ENCODE measurements around the gene EHF. TPM values are rescaled to one million over a fixed set of nuclear protein-coding genes. Genes with fewer than 3 reads are reported as not detected.

Gene EHF
- total RNA-seq, 1 donor from 2014 or later = 0.22 TPM

DNA sequence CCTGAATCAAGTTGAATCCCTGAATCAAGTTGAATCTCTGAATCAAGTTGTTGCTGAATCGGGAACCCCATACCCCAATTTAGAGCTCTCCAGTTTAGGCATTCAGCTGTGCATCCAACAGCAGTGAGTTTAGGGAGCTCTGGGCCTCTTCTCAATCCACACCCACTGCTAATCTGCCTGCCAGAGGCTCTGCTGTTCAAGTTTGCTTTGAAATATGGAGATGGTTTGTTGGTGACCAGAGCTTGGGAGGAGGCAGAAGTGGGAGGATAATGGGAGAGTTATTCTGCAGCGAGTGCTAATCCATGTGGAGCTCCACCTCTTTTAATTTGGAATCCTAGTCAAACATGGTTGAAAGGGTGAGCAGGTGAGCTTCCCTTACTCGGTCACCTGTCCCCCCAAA is 22.4 kb downstream of the EHF start:
- DNase-seq (ENCODE audit: low spot score) = no peak

DNA sequence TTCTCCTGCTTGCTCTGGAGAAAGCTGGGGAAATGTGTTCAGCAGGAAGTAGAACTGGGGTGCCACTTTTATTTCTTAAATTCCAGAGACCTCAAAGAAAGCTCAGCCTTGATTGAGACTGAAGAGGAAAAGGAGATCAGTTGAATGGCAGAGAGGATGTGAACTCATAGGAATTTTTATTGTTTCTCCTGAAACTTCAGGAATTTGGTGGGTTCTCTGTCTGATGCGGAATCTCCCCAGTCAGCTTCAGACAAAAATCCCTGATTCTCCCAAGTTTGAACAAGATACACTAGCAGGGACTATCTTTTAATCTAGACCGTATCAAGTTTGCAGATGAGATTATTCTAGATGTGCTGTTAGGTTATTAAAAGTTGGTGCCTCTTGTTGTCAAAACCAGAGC is 23.0 kb downstream of the EHF start:
- no peak for DNase-seq (ENCODE audit: low spot score)

DNA sequence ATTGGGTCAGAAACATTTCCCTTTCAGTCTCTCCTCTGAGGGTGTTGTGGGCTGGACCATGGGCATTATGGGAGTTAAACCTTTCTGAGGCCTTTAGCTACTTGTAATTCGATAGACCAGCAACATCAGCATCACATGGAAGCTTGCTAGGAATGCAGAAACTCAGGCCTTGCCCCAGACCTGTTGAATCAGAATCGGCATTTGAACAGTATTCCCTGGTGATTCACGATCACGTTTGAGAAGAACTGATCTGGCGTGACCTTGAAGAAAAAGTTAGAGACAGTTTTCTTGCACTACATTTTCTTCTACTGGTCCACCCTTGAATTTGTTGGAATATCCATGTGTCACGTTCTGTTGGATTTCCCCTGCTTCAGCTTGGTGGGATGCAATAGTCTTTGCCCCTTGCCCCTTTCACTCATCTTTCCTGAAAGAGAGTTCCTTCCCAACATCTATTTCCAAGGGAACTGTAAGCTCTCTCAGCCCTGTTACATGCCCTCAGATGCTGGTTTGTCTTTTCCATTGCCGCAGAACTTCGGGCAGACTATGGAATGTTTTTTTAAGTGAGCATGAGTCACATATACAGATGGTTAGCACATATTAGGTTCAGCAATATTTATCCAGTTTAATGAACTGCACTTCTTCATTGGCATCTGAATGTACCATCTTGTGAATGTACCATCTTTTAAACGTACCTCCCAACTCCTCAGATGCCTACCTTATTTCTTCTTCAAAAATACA is 23.9 kb downstream of the EHF start:
- no peak for DNase-seq (ENCODE audit: low spot score)

DNA sequence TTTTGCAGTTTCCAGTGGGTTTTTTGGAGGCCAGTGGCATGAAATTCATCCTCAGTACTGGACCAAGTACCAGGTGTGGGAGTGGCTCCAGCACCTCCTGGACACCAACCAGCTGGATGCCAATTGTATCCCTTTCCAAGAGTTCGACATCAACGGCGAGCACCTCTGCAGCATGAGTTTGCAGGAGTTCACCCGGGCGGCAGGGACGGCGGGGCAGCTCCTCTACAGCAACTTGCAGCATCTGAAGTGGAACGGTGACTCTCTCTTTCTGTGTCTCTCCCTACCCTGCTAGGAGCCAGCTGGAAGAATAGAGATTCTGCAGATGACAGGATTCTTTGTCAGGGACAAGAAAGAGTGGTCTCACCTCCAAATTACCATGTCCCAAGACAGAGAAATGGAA is 25.5 kb downstream of the EHF start:
- no peak for DNase-seq (ENCODE audit: low spot score)

DNA sequence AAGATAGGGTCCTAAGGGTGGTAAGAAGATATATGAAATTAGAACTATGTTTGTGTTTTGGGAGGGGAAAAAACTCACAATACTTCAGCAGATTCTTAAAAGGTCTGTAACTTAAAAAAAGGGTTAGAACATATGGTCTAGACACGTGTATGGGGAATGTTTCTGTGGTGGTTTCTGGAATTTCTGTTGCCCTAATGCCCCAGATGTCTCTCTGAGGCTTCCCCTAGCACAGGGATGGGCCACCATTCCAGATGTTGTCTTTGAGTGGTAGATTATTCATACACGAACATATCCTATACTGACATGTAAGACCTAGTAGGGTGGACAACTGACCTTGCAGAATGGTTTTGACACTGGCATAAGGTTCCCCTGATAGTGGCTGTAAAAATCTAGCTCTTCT is 26.2 kb downstream of the EHF start:
- DNase-seq (ENCODE audit: low spot score) = no peak

DNA sequence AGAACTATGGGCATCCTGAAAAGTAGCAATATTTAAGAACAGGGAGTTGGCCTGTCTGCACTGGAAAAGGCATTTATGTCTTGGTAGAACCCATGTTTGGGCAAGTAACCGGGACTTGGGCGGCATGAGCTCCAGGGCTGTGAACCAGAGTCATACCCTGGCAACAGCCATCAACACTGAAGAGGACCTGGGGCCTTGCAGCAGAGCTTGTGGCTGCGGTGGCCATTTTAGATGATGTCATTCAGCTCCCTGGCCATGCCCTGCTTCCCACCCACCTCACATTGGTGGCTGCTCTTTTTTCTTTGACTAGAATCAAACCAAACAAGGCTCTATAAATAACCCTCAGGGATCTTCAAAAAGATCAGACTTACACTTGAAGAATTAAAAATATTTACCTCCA is 26.6 kb downstream of the EHF start:
- no peak for DNase-seq (ENCODE audit: low spot score)

DNA sequence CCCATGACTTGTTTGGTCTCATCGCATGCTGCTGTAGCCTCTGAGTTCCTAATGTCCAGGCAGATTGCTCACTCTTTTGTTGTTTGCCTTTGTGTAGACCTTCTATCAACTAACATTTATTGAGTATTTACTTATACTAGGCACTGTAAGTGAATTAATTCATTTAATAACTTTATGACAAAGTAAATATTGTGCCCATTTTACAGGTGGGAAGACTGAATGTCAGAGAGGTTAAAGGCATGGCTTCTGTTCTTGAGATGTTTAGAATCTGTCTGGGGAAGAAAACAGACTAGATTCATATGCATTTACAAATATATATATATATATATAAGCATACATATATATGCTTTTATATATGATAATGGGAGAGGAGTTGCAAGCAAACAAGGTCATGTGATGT is 27.1 kb downstream of the EHF start:
- DNase-seq (ENCODE audit: low spot score) = no peak

DNA sequence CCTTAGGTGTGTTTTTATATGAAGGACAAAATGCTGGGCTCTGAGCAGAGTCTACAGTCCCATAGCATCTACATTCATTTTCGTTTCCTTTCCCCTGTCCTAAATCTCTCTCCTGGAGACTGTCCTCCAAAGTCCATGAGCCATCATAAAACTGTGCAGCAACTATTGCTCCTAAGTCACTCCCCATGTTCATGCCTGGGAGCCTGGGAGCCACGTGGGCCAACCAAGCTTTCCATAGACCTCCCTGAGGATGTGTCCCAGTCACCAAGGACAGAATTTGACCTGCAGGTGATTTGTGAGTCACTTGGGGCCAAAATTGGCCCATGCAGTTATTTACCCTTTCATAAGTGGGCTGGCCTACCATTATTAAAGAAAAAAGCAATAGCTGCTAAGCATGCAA is 28.7 kb downstream of the EHF start:
- DNase-seq (ENCODE audit: low spot score) = no peak

DNA sequence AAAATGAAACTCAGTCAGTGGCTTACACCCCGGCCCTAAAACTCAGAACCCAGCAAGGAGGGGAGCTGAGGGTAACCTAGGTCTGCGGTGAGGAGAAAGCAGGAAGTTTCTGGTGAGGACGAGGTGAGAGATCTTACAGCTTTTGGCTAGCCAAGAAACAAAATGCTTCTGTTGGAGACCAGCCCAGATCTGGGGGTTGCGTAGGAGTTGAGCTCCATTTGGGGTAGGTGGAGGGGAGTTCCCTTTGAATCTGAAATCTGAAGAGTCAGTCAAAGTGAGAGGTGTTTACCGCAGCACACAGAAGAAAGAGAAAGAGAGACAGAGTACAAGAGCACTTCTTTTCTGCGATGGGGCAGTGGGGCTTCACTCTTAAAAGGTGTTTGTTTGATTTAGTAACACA is 29.6 kb downstream of the EHF start:
- DNase-seq (ENCODE audit: low spot score) = no peak

DNA sequence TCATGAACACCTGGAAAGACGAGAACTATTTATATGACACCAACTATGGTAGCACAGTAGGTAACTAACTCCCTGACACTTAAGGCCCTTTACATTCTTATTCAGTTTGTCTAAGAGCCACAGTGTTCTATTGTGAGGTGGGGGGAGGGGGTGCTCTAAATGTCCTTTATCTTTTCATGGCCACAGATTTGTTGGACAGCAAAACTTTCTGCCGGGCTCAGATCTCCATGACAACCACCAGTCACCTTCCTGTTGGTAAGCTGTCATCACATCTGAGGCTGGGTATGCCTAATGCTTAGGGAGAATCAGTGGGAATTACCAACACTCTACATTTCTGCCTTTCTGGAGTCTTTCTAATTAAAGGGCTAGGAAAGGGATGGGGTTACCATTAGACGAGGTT is 30.7 kb downstream of the EHF start:
- no peak for DNase-seq (ENCODE audit: low spot score)

DNA sequence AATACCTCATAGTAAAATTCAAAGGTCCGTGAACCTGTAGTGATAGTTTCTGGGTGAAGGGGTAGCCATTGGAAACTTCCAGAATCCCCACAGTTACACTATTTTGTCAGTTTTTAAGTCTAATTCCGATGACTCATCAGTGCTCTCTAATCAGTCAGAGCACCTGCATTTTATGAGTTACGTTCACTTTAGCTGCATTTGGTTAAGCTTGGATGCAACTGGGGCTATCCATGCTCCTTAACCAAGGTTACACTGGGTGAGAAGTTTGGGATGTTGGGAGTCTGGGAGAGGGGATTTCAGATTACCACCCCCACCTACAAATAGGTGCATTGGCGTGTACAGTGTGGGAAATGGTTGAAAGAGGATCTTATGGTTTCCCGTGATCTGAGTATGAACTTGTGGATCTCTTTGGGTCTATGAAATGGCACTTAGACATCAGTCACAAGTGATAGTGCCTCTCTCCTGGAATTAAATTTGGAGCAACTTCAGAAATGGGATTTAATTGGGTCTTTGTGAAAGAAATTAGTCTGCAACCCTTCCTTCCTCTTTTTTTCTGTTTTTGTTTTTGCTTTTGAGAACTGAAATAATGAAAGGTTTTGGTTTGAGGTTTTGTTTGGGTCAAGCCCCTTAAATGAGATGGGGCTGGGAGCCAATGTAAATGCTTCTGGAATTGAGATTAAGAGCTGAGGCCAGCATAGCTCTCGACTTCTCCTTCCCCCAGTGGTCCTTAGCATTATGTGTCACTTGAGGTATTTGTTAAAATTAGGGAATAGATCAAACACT is 31.5 kb downstream of the EHF start:
- DNase-seq (ENCODE audit: low spot score) = no peak

DNA sequence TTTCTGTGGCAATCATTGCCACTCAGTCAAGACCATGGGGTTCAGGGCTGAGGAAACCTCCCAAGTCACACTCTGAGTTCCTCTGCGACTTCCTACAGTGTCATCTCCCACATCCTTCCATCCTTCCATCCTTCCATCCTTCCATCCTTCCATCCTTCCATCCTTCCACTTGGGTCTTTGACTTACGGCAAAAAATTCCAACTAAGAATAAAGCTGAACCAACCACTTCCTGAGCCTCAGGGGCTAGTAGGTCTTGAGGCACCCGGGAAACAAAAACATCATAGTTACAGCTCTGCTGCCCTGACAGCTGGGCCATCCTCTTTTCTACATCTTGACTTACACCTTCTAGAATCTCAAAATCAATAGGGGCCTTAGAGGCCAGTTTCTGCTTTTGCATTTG is 32.1 kb downstream of the EHF start:
- no peak for DNase-seq (ENCODE audit: low spot score)

DNA sequence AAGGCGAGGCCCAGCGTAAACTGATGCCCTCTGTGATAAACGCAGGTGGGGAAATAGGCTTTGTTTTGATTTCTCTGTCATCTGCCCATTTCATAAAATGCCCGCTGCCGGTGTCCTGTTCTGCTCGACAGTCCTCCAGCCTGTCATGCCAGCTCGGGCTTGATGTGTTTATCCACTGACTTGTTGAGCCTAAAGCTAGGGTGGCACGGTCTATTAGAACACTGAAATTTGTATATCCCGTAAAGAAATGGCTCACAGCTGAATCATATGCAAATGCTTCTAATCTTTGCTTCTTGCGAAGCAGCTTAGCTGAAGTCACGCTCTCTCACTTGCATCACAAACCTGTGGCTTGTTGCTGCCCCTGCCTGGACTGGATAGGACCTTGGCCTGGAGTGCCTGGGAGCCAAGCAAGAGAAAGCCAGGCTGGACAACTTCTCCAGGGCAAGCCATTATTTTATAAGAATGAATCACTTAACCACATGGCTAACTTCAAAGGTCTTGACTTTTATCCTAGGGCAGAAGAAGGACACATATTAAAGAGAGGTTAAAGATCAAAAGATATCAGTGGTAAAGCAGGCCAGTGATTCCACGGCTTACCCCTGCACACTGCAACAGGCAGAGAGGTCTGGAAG is 33.1 kb downstream of the EHF start:
- DNase-seq (ENCODE audit: low spot score) = no peak

DNA sequence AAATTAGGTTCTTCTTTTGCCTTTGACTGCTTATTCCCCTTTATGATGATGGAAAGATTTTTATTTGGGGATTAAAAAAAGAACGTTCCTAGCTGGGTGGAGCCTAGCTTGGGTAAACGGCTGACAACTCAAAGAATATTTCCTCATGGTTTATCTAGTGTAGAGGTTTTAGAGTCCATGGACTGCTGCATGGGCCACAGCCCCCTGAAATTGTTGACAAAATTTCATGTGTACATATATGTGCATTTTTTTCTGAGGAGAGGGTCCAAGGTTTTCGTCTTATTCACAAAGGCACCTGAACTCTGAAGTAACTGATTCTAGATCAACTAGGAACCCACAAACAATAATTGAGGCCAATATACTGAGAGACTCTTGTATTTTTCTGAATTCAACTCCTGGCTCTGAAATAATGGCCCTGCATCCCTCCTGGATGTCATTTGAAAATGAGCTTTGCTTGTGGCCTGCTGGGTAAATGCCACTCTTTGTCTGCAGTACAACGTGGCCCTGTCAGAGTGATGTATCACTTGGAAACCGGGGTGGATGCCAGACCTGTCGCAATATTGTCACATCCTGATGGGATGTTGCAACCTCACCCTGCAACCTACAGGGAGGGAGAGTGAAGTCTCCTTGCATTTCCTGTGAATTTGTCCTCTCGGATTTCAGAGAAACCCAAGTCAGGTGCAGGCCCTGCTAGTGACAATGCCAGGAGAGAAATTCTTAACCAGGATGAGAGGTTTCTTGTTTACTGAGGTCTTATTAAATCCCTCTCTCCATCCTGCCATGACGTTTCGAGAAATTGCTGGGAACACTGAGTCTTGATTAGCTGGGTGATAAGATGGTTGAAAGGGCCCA is 33.8 kb downstream of the EHF start:
- no peak for DNase-seq (ENCODE audit: low spot score)

DNA sequence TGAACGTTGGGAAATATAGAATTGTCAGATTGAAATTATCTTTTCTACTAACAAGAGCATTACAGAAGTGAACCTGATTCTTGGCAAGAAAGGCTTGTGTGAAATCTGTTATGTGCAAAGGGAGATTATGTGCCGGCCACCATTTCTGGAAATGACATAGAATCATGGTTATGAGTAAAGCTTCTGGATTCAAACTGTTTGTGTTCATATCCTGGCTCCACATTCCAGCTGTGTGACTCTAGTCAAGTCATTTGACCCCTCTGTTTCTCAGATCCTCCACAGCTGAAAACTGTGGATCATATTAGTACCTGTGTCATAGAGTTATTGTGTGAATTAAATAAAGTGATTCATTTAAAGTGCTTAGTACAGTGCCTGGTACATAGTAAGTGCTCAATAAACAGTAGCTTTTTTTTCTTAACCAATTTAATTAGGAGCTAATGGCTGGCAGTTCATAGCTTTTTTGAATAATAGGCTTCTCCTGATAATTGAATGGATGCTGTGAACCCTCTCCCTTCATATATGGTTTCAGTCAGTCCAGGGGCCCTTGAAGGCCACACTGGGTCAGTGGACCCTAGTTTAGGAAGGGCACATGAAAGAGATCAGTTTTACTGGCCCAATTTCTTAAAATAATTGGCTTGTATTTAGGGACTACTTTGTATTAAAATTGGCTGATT is 34.6 kb downstream of the EHF start:
- no peak for DNase-seq (ENCODE audit: low spot score)

DNA sequence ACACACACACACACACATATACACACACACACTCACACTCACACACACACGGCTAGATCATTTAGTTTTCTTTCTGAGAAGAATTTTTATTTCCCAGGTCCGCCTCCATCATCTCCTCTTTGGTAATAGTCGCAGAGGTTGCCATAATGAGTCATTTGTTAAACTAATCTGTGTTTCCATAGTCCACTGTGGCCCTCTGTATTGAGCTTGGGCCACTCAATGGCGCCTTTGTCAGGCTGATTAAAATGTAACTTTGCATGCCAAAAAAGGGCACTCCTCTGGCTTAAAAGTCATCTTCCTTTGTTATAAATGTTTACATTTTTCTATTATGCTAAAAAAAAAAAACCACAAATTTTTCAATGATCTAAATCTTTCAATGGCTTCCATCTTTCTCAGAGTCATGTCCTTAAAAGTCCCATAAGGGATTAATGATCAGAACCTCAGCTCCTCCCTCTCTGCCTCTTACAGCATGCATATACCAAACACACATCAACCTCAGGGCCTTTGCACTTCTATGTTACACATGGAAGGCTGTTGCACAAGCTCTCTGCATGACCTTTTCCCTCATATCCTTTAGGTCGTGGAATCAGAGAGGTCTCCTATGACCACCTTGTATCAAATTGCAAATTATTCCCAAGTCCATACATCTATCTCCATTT is 35.3 kb downstream of the EHF start:
- no peak for DNase-seq (ENCODE audit: low spot score)

DNA sequence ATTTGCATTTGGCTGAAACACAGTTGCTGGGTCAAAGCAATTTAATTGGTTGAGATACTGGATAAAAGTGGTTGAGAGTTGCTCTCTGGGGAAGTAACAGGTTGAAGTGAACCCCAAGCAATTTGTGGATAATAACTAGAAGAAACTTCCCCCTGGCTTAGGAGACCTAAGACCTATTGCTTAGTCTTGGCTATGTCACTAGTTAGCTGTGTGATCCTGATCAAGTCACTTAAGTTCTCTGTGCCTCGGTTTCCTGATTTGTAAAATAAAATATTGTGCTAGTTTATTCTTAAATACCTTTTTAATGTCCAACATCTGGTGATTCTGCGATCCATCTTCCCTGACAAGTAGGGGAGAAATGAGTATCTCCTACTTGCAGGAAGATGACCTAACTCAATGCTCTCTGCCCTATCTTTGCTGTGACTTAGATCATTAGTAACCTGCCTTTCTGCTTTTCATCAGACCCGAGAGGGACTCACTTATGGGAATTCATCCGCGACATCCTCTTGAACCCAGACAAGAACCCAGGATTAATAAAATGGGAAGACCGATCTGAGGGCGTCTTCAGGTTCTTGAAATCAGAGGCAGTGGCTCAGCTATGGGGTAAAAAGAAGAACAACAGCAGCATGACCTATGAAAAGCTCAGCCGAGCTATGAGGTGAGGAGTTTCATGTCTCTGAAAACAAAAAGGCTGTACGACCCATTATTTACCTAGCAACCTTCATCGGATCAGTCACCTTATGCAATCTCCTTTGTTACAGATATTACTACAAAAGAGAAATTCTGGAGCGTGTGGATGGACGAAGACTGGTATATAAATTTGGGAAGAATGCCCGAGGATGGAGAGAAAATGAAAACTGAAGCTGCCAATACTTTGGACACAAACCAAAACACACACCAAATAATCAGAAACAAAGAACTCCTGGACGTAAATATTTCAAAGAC is 37.5 kb downstream of the EHF start:
- DNase-seq (ENCODE audit: low spot score) = no peak

DNA sequence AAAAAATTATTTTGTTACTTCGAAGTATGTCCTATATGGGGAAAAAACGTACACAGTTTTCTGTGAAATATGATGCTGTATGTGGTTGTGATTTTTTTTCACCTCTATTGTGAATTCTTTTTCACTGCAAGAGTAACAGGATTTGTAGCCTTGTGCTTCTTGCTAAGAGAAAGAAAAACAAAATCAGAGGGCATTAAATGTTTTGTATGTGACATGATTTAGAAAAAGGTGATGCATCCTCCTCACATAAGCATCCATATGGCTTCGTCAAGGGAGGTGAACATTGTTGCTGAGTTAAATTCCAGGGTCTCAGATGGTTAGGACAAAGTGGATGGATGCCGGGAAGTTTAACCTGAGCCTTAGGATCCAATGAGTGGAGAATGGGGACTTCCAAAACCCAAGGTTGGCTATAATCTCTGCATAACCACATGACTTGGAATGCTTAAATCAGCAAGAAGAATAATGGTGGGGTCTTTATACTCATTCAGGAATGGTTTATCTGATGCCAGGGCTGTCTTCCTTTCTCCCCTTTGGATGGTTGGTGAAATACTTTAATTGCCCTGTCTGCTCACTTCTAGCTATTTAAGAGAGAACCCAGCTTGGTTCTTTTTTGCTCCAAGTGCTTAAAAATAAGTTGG is 38.3 kb downstream of the EHF start:
- DNase-seq (ENCODE audit: low spot score) = no peak

All from mesenteric fat pad (tissue), 1 donor.